ENCODE results near the gene DLGAP1.

DLGAP1 gene

DNA sequence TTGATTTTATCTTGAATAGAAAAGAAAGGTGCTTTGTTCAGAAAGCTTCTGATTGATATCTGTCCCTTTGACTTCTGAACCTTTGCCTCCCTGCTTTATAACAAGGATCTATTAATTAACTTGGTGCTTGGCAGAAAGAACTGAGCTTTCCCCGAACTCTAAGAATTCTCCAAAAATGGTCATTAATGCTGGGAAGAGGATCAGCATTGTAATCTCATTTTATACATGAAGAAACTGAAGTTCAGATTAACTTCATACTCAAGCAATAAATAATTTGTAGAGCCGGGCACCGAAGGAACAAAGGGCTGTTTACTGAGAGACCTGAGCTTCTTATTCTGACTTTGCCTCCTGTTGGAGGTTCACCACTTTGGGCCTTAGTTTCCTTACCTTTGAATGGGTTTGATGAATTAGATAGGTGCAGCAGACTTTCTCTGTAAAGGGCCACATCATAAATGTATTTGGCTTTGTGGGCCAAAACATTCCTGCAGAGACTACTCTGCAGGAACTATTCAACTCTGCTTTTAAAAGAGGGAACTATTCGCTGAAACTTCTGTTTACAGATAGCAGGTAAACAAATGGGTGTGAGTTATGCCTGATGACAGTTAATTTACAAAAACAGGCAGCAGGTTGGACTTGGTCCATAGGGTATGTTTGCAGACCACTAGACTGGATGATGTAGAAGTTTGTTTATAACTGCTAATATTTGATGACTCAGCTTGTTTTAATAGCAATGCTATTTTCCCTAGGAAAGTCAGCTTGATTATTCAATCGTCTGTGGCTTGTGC, 732.3 kb downstream of the DLGAP1 start:
- no peak overlapping the region for H3K4me3 ChIP-seq (ENCODE audit: low read depth, low read length)
- TF ChIP-seq, protein P1, sequence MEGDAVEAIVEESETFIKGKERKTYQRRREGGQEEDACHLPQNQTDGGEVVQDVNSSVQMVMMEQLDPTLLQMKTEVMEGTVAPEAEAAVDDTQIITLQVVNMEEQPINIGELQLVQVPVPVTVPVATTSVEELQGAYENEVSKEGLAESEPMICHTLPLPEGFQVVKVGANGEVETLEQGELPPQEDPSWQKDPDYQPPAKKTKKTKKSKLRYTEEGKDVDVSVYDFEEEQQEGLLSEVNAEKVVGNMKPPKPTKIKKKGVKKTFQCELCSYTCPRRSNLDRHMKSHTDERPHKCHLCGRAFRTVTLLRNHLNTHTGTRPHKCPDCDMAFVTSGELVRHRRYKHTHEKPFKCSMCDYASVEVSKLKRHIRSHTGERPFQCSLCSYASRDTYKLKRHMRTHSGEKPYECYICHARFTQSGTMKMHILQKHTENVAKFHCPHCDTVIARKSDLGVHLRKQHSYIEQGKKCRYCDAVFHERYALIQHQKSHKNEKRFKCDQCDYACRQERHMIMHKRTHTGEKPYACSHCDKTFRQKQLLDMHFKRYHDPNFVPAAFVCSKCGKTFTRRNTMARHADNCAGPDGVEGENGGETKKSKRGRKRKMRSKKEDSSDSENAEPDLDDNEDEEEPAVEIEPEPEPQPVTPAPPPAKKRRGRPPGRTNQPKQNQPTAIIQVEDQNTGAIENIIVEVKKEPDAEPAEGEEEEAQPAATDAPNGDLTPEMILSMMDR (IDR thresholded peaks at IDR 0.05; ENCODE audit: insufficient read depth, low read depth, low read length, missing control alignments): no peak
- no peak for DNase-seq (ENCODE audit: low read depth)

DNA sequence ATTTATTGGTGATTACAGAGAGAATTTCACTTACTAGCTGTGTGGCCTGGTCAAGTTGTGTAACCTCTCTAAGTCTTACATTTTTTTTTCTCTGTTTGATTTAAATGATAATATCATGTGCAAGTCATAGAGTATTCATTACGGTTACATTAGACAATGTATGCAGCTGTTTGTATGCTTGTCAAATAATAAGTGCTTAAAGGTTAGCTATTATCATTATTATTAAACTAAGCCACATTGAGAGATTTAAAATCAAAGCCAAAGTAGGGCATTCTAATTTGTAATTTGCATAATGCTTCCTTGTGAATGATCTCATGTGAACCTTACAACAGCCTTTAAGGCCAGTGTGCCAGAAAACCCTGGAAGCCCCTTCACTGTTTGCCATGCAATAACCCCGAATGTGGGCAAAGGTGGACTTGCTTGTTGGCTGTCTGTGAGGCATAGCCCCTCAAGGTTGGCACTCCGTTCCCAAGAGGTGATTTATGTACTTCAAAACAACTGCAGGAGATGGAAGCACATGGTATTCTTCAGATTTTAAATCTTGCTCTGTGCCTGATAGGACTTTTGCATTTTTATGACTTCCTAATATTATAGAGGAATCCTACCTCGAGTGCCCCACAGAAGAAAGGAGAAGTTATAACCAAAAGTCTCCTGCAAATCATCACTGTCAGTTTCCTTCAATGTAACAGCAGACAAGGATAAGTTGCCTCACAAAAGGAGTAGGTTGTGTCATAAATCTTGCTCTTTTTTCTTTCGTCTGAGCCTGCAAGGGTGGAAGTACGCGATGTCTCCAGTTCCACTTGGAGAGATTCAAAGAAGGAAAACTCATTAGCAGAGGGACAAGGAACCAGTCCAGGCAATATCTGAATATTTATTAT, 733.1 kb downstream of the DLGAP1 start:
- DNase-seq (ENCODE audit: low read depth): no peak
- H3K4me3 ChIP-seq (ENCODE audit: low read depth, low read length): no peak overlapping the region
- TF ChIP-seq, protein P1 (IDR thresholded peaks at IDR 0.05; ENCODE audit: insufficient read depth, low read depth, low read length, missing control alignments): no peak

DNA sequence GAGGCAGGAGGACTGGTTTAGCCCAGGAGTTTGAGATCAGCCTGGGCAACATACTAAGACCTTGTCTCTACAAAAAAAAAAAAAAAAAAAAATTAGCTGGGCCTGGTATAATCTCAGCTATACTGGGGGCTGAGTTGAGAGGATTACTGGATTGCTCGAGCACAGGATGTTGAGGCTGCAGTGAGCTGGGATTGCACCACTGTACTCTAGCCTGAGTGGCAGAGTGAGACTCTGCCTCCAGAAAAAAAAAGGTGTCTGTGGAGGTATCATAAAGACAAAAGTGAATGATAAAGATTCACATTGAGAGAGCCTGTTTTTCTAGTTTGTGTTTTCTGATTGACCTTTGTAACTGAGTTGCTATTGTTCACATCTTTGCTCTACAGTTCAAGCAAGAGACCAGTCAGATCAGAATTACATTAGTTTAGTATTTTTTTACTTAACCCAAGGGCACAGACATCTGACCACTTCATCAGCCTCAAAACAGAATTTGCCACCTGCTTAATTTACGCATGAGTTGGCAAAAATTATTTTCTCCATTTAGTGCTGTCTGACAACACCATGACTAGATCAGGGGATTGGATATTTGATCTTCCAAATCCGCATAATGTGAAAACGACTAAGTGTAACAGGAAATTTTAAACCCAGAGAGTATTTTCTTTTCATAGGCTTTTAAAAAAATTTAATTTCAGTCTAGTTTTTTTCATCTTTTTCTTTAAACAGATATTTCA, 734.1 kb downstream of the DLGAP1 start:
- TF ChIP-seq, protein P1 (IDR thresholded peaks at IDR 0.05; ENCODE audit: insufficient read depth, low read depth, low read length, missing control alignments): no peak
- no peak overlapping the region for H3K4me3 ChIP-seq (ENCODE audit: low read depth, low read length)
- DNase-seq (ENCODE audit: low read depth): no peak

DNA sequence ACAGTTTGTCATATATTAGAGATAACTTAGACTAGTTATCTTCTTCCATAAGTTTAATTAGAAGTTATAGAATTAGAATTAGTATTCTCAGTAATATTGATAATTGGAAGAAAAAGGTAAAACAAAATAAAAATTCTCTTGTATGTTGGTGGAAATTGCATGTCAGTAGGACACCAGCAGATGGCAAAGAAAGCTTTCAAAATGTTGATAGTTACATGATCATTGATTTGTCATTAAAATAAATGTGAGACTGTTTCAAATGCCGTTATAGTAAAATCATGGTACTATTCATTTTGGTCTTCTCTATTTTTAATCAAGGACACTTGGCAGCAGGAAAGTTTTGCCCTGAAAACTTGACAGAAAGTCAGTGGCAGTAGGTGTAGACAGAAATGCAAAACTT, 734.9 kb downstream of the DLGAP1 start:
- no peak for DNase-seq (ENCODE audit: low read depth)
- TF ChIP-seq, protein P1 (IDR thresholded peaks at IDR 0.05; ENCODE audit: insufficient read depth, low read depth, low read length, missing control alignments): no peak
- no peak overlapping the region for H3K4me3 ChIP-seq (ENCODE audit: low read depth, low read length)

- no peak overlapping the region for H3K4me3 ChIP-seq (ENCODE audit: low read depth, low read length)
- TF ChIP-seq, protein P1 (IDR thresholded peaks at IDR 0.05; ENCODE audit: insufficient read depth, low read depth, low read length, missing control alignments): no peak
- no peak for DNase-seq (ENCODE audit: low read depth)
Measured at GRCh38 chr18:3717376-3718025, 737.6 kb downstream of the DLGAP1 start.

GRCh38 chr18:3716116-3716660, 738.9 kb downstream of the DLGAP1 start:
- no peak for DNase-seq (ENCODE audit: low read depth)
- no peak overlapping the region for H3K4me3 ChIP-seq (ENCODE audit: low read depth, low read length)
- TF ChIP-seq, protein P1 (IDR thresholded peaks at IDR 0.05; ENCODE audit: insufficient read depth, low read depth, low read length, missing control alignments): no peak
